IMR-90 (cell line): ENCODE results near the gene MBD1. TPM values are rescaled to one million over a fixed set of nuclear protein-coding genes. Genes with fewer than 3 reads are reported as not detected.
"Not testable (repeated sequence)": the region's sequence is repeated elsewhere in the genome, so short reads cannot be mapped to it uniquely, and the experiment has no call there.

Experiments used
- ATAC-seq: fragments of 200-7000 bp; cut with Tn5 transposase; 2 replicates; pipeline ENCODE4 v1.9.1; 2020; ENCODE audit warnings: low read depth, mild to moderate bottlenecking, moderate library complexity
- BruUV-seq: library from RNA; stranded (reverse); fragments of 400-500 nt; replicated peaks from 2 replicates; lab custom pipeline; 2021; lab: Mats Ljungman, UMichigan
- CTCF ChIA-PET: fragments of 300-600 bp; formaldehyde crosslinking; extraction: SDS; loops from one replicate; lab custom pipeline; 2021; ENCODE audit warnings: antibody characterized with exemption; lab: Yijun Ruan, JAX
- POLR2A ChIA-PET: fragments of 300-600 bp; sonication (Branson Sonifier 250); formaldehyde crosslinking; loops from one replicate; lab custom pipeline; 2022; ENCODE audit warnings: antibody characterized with exemption; ENCODE audit not compliant: unreplicated experiment; lab: Charles Lee
- DNase-seq: peaks from one replicate; pipeline ENCODE4 v3.0.0; 2013
- H2AFZ ChIP-seq: replicated peaks from 2 replicates; pipeline ENCODE3; 2013; ENCODE audit warnings: low read length, mild to moderate bottlenecking; ENCODE audit not compliant: poor library complexity
- H2AK5ac ChIP-seq: 2 replicates; pipeline ENCODE4 v1.6.1; 2013; ENCODE audit warnings: low read depth, low read length, inconsistent platforms
- H2AK9ac ChIP-seq: replicated peaks from 2 replicates; pipeline ENCODE3; 2013; ENCODE audit warnings: mild to moderate bottlenecking, low read depth, low read length, moderate library complexity; ENCODE audit not compliant: poor library complexity
- H2BK120ac ChIP-seq: 2 replicates; pipeline ENCODE4 v1.6.1; 2013; ENCODE audit warnings: low read depth, low read length, inconsistent platforms
- H2BK15ac ChIP-seq: 3 replicates; pipeline ENCODE4 v1.6.1; 2013; ENCODE audit warnings: low read depth, low read length, inconsistent platforms
- H2BK20ac ChIP-seq: 2 replicates; pipeline ENCODE4 v1.6.1; 2013; ENCODE audit warnings: low read depth, mild to moderate bottlenecking, inconsistent platforms, low read length, moderate library complexity
- H2BK5ac ChIP-seq: 2 replicates; pipeline ENCODE4 v1.6.1; 2013; ENCODE audit warnings: mild to moderate bottlenecking, low read depth, low read length, inconsistent platforms; ENCODE audit not compliant: poor library complexity, severe bottlenecking
- H3K14ac ChIP-seq: replicated peaks from 2 replicates; pipeline ENCODE4 v1.6.1; 2013; ENCODE audit warnings: low read depth, low read length, inconsistent platforms
- H3K18ac ChIP-seq: 2 replicates; pipeline ENCODE4 v1.6.1; 2013; ENCODE audit warnings: low read depth, low read length, control low read depth
- H3K23ac ChIP-seq: 2 replicates; pipeline ENCODE4 v1.6.1; 2013; ENCODE audit warnings: low read depth, low read length, inconsistent platforms
- H3K27ac ChIP-seq: 2 replicates; pipeline ENCODE4 v1.5.1; 2013; ENCODE audit warnings: mild to moderate bottlenecking, control low read depth, low read length; ENCODE audit not compliant: insufficient read depth
- H3K27me3 ChIP-seq: 2 replicates; pipeline ENCODE4 v1.6.1; 2013; ENCODE audit warnings: low read length; ENCODE audit not compliant: control insufficient read depth, insufficient read depth
- H3K36me3 ChIP-seq: 2 replicates; pipeline ENCODE4 v1.6.1; 2013; ENCODE audit warnings: low read length, mixed read lengths; ENCODE audit not compliant: control insufficient read depth, insufficient read depth
- H3K4ac ChIP-seq: 2 replicates; pipeline ENCODE4 v1.6.1; 2013; ENCODE audit warnings: low read depth, low read length, inconsistent platforms
- H3K4me1 ChIP-seq: 2 replicates; pipeline ENCODE4 v1.6.1; 2013; ENCODE audit warnings: low read length, mixed read lengths; ENCODE audit not compliant: control insufficient read depth, insufficient read depth
- H3K4me2 ChIP-seq: 2 replicates; pipeline ENCODE4 v1.6.1; 2013; ENCODE audit warnings: low read depth, mild to moderate bottlenecking, control low read depth, low read length, moderate library complexity
- H3K4me3 ChIP-seq: 2 replicates; pipeline ENCODE4 v1.5.1; 2013; ENCODE audit warnings: low read depth, mild to moderate bottlenecking, control low read depth, low read length, moderate library complexity; ENCODE audit not compliant: insufficient read depth
- H3K56ac ChIP-seq: 2 replicates; pipeline ENCODE4 v1.6.1; 2013; ENCODE audit warnings: low read length, inconsistent platforms; ENCODE audit not compliant: insufficient read depth; ENCODE audit errors: extremely low read depth
- H3K79me1 ChIP-seq, 2 experiments: 2 replicates each; pipeline ENCODE4 v1.6.1; 2013; ENCODE audit warnings: low read length in 2 of 2, inconsistent platforms in 1 of 2, low read depth in 1 of 2
- H3K9ac ChIP-seq: 2 replicates; pipeline ENCODE4 v1.6.1; 2013; ENCODE audit warnings: low read depth, low read length, control low read depth
- H3K9me1 ChIP-seq: 2 replicates; pipeline ENCODE4 v1.6.1; 2013; ENCODE audit warnings: low read length, inconsistent platforms; ENCODE audit not compliant: insufficient read depth
- H3K9me3 ChIP-seq: 2 replicates; pipeline ENCODE4 v1.6.1; 2013; ENCODE audit warnings: low read length; ENCODE audit not compliant: control insufficient read depth, insufficient read depth
- H4K20me1 ChIP-seq: 2 replicates; pipeline ENCODE4 v1.6.1; 2013; ENCODE audit warnings: low read length, inconsistent platforms; ENCODE audit not compliant: insufficient read depth
- H4K5ac ChIP-seq: 2 replicates; pipeline ENCODE4 v1.6.1; 2013; ENCODE audit warnings: mild to moderate bottlenecking, low read depth, low read length, control low read depth
- H4K8ac ChIP-seq, 2 experiments: 2 replicates each; pipeline ENCODE4 v1.6.1; 2013; ENCODE audit warnings: low read depth in 2 of 2, low read length in 2 of 2, control low read depth in 1 of 2, inconsistent platforms in 1 of 2
- H4K91ac ChIP-seq: 2 replicates; pipeline ENCODE4 v1.6.1; 2013; ENCODE audit warnings: low read depth, low read length, inconsistent platforms; ENCODE audit not compliant: insufficient read depth
- WGBS, 2 experiments: methylation state at CpG; one replicate each; pipeline versions ENCODE4 v1.1.5 to v1.1.7; 2013; ENCODE audit warnings: missing lambda C conversion rate in 2 of 2; ENCODE audit not compliant: insufficient read length in 1 of 2; ENCODE audit errors: extremely low coverage in 2 of 2; 5-methylcytosine and 5-hydroxymethylcytosine counted together
- dilution Hi-C: fragments of 300-500 bp; cut with HindIII; formaldehyde crosslinking; loops from one replicate; pipeline ENCODE4 v1.14.3; 2018; ENCODE audit warnings: low sequenced_read_pairs; ENCODE audit not compliant: unreplicated experiment
- in situ Hi-C: fragments of 300-500 bp; cut with MboI; formaldehyde crosslinking; loops from 3 replicates; pipeline ENCODE4 v1.14.3; 2019; ENCODE audit warnings: low sequenced_read_pairs, inconsistent platforms, mixed read lengths
- intact Hi-C: fragments of 100-400 bp; cut with micrococcal nuclease; formaldehyde crosslinking; loops from 2 replicates; pipeline ENCODE4 v1.10.0; 2022
- polyA plus RNA-seq, 3 experiments: library from polyadenylated mRNA; depleted of rRNA; stranded (reverse); fragments of >200 nt; gene quantifications; 2 replicates each; pipeline ENCODE4 v1.2.3, GENCODE V29; 2012; ENCODE audit warnings: low replicate concordance in 1 of 3
- total RNA-seq: library from RNA; depleted of rRNA; stranded (reverse); fragments of >200 nt; gene quantifications from 2 replicates; pipeline ENCODE4 v1.2.3, GENCODE V29; 2012

Gene MBD1
- total and polyA plus RNA-seq, 2 of the 4 experiments (the other 2 are of a cell fraction) = 31.7 to 56.5 TPM

GRCh38 chr18:50308851-50309250 is 27.5 kb upstream of the MBD1 start:
- H4K5ac ChIP-seq, H3K4me2 ChIP-seq, H2AK5ac ChIP-seq, BruUV-seq, H3K27me3 ChIP-seq, H3K79me1 ChIP-seq, H2BK120ac ChIP-seq, H3K9me1 ChIP-seq, H2BK15ac ChIP-seq, H2AK9ac ChIP-seq, H3K23ac ChIP-seq, H3K9ac ChIP-seq, H2AFZ ChIP-seq, H3K36me3 ChIP-seq, H4K8ac ChIP-seq, ATAC-seq, CTCF ChIA-PET, H3K14ac ChIP-seq, H3K9me3 ChIP-seq, DNase-seq, intact Hi-C loops, H4K20me1 ChIP-seq, H3K4me1 ChIP-seq, H2BK20ac ChIP-seq, H3K4ac ChIP-seq, POLR2A ChIA-PET, H2BK5ac ChIP-seq, H3K18ac ChIP-seq, H3K27ac ChIP-seq, H3K56ac ChIP-seq, H3K4me3 ChIP-seq, H4K91ac ChIP-seq, in situ Hi-C loops, dilution Hi-C loops: not testable (repeated sequence)
- no CpG with 5 or more reads among the region's 5 CpGs for whole genome bisulfite sequencing, 2 experiments
